Activated naive CD4-positive, alpha-beta T cell treated with anti-CD3 and anti-CD28 coated beads for 36 hours (primary cell): ENCODE data around the gene CNDP2. TPM values are rescaled to one million over a fixed set of nuclear protein-coding genes. Genes with fewer than 3 reads are reported as not detected.

Experiments used
- CTCF ChIA-PET: fragments of 350-600 bp; sonication (Branson Sonifier 250); formaldehyde crosslinking; loops from one replicate; lab custom pipeline; 2021; ENCODE audit warnings: antibody characterized with exemption; lab: Charles Lee
- DNase-seq: peaks from one replicate; pipeline ENCODE4 v3.0.0-alpha.2; 2020
- H3K27ac Mint-ChIP-seq: one replicate; pipeline ENCODE4 v1.8.0; 2021; ENCODE audit warnings: mild to moderate bottlenecking, mixed read lengths
- H3K27me3 Mint-ChIP-seq: one replicate; pipeline ENCODE4 v1.8.0; 2021; ENCODE audit warnings: low read depth, mixed read lengths
- H3K36me3 Mint-ChIP-seq: one replicate; pipeline ENCODE4 v1.8.0; 2021; ENCODE audit warnings: low read depth, mixed read lengths
- H3K4me1 Mint-ChIP-seq: one replicate; pipeline ENCODE4 v1.8.0; 2021; ENCODE audit warnings: low read depth, mixed read lengths
- H3K4me3 Mint-ChIP-seq: one replicate; pipeline ENCODE4 v1.8.0; 2021; ENCODE audit warnings: mild to moderate bottlenecking, moderate library complexity, mixed read lengths
- H3K9me3 Mint-ChIP-seq: one replicate; pipeline ENCODE4 v1.8.0; 2021; ENCODE audit warnings: mixed read lengths
- intact Hi-C: fragments of 100-400 bp; cut with micrococcal nuclease; formaldehyde crosslinking; loops from one replicate; pipeline ENCODE4 v1.15.1; 2023
- total RNA-seq, 2 experiments: library from RNA; stranded (reverse); gene quantifications; one replicate each; pipeline ENCODE4 v1.2.3, GENCODE V29; 2021

CNDP2 gene
- total RNA-seq, 2 experiments from 2014 or later, result 101 to 107 TPM

GRCh38 chr18:74507097-74507881, 11.1 kb downstream of the CNDP2 start:
- CTCF ChIA-PET, result interaction anchor here (1.1 kb wide), 1 partner anchor 9 kb away, joined by 3 read pairs; no protein-coding TSS in a partner anchor
- Mint-ChIP-seq H3K36me3 (peaks cover 43% of the 10 kb centered on the region), H3K27ac (no peak overlapping the region), H3K9me3 (no peaks in the 10 kb centered on the region), H3K27me3 (no peaks in the 10 kb centered on the region), H3K4me3 (no peak overlapping the region), H3K4me1 (no peaks in the 10 kb centered on the region)
- DNase-seq, result no peak
- intact Hi-C loops, result no loop called here

GRCh38 chr18:74507927-74508326, 11.8 kb downstream of the CNDP2 start:
- CTCF ChIA-PET, result interaction anchor here (1.1 kb wide), 1 partner anchor 10 kb away, joined by 3 read pairs; no protein-coding TSS in a partner anchor

DNA sequence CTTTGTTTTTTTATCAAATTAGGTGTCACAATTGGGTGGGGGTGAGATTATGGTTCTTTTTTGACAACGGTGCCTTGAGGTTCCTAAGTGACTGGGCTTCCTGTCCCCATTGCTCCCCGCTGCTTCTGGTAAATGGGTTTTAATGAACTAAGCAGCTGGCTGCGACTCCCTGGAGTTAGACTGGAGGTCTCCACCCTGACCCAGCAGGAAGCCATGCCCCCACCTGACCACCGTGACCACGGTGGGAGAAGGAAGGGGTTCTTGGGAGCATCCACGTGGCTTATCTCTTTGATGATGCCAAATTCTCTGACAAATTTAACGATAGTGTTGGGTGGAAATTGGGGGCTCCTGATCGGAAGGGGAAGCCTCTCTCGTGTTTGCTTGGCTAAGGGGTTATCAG, 12.2 kb downstream of the CNDP2 start:
- CTCF ChIA-PET, result interaction anchor here (1.1 kb wide), 1 partner anchor 10 kb away, joined by 3 read pairs; no protein-coding TSS in a partner anchor

More at GRCh38 chr18:74507927-74508326, 11.8 kb downstream of the CNDP2 start:
- H3K36me3 Mint-ChIP-seq, result peaks cover 44% of the 10 kb centered on the region
- no peaks in the 10 kb centered on the region for H3K4me1 Mint-ChIP-seq
- no peaks in the 10 kb centered on the region for H3K9me3 Mint-ChIP-seq
- intact Hi-C loops, result no loop called here
- DNase-seq, result no peak
- H3K4me3 Mint-ChIP-seq, result no peak overlapping the region
- H3K27ac Mint-ChIP-seq, result no peak overlapping the region
- no peaks in the 10 kb centered on the region for H3K27me3 Mint-ChIP-seq

GRCh38 chr18:74508821-74509225, 12.7 kb downstream of the CNDP2 start:
- no peak overlapping the region for H3K27ac Mint-ChIP-seq
- H3K9me3 Mint-ChIP-seq, result no peaks in the 10 kb centered on the region
- no peak for DNase-seq
- intact Hi-C loops, result no loop called here
- H3K4me1 Mint-ChIP-seq, result no peaks in the 10 kb centered on the region
- CTCF ChIA-PET, result no interaction called here
- H3K27me3 Mint-ChIP-seq, result no peaks in the 10 kb centered on the region
- peaks cover 41% of the 10 kb centered on the region for H3K36me3 Mint-ChIP-seq
- H3K4me3 Mint-ChIP-seq, result no peak overlapping the region

More for the DNA sequence above, 12.2 kb downstream of the CNDP2 start:
- Mint-ChIP-seq H3K27me3 (no peaks in the 10 kb centered on the region), H3K27ac (no peak overlapping the region), H3K4me1 (no peaks in the 10 kb centered on the region), H3K4me3 (no peak overlapping the region), H3K36me3 (peaks cover 41% of the 10 kb centered on the region), H3K9me3 (no peaks in the 10 kb centered on the region)
- intact Hi-C loops, result no loop called here
- DNase-seq, result no peak

- no peak overlapping the region for H3K27ac Mint-ChIP-seq
- peak; percentile 1 for DNase-seq
- H3K36me3 Mint-ChIP-seq, result peaks cover 46% of the 10 kb centered on the region
- H3K27me3 Mint-ChIP-seq, result no peaks in the 10 kb centered on the region
- H3K9me3 Mint-ChIP-seq, result no peaks in the 10 kb centered on the region
- intact Hi-C loops, result no loop called here
- no peaks in the 10 kb centered on the region for H3K4me1 Mint-ChIP-seq
- CTCF ChIA-PET, result no interaction called here
- H3K4me3 Mint-ChIP-seq, result no peak overlapping the region
These were observed 13.9 kb downstream of the CNDP2 start for GRCh38 chr18:74509856-74510769.

GRCh38 chr18:74510770-74511095, 14.6 kb downstream of the CNDP2 start:
- H3K9me3 Mint-ChIP-seq, result no peaks in the 10 kb centered on the region
- no peak overlapping the region for H3K4me3 Mint-ChIP-seq
- no peaks in the 10 kb centered on the region for H3K4me1 Mint-ChIP-seq
- peaks cover 44% of the 10 kb centered on the region for H3K36me3 Mint-ChIP-seq
- H3K27me3 Mint-ChIP-seq, result no peaks in the 10 kb centered on the region
- no peak overlapping the region for H3K27ac Mint-ChIP-seq
- CTCF ChIA-PET, result no interaction called here
- DNase-seq, result no peak
- intact Hi-C loops, result no loop called here

- Mint-ChIP-seq H3K4me3 (no peak overlapping the region), H3K27ac (no peak overlapping the region), H3K4me1 (no peaks in the 10 kb centered on the region), H3K36me3 (peaks cover 43% of the 10 kb centered on the region), H3K9me3 (no peaks in the 10 kb centered on the region), H3K27me3 (no peaks in the 10 kb centered on the region)
- CTCF ChIA-PET, result interaction anchor here (0.6 to 2.4 kb wide), 3 partner anchors 40 to 50 kb away, joined by 3 to 12 read pairs (median 3); no protein-coding TSS in a partner anchor
- DNase-seq, result no peak
- intact Hi-C loops, result no loop called here
These were observed 15.7 kb downstream of the CNDP2 start for GRCh38 chr18:74511823-74512222.

- Mint-ChIP-seq H3K36me3 (peaks cover 39% of the 10 kb centered on the region), H3K4me1 (no peaks in the 10 kb centered on the region), H3K27ac (no peak overlapping the region), H3K9me3 (no peaks in the 10 kb centered on the region), H3K4me3 (no peak overlapping the region), H3K27me3 (no peaks in the 10 kb centered on the region)
- intact Hi-C loops, result no loop called here
- CTCF ChIA-PET, result interaction anchor here (0.9 to 2.4 kb wide), 2 partner anchors 39 to 49 kb away, joined by 3 to 12 read pairs; no protein-coding TSS in a partner anchor
- DNase-seq, result no peak
These were observed 16.3 kb downstream of the CNDP2 start for GRCh38 chr18:74512321-74513053.

GRCh38 chr18:74513149-74513882, 17.2 kb downstream of the CNDP2 start:
- no peak overlapping the region for H3K27ac Mint-ChIP-seq
- no peak overlapping the region for H3K4me3 Mint-ChIP-seq
- no peaks in the 10 kb centered on the region for H3K4me1 Mint-ChIP-seq
- H3K27me3 Mint-ChIP-seq, result no peaks in the 10 kb centered on the region
- intact Hi-C loops, result no loop called here
- no peak for DNase-seq
- CTCF ChIA-PET, result interaction anchor here (2.4 kb wide), 1 partner anchor 39 kb away, joined by 12 read pairs; no protein-coding TSS in a partner anchor
- no peaks in the 10 kb centered on the region for H3K9me3 Mint-ChIP-seq
- H3K36me3 Mint-ChIP-seq, result peaks cover 38% of the 10 kb centered on the region

- H3K4me3 Mint-ChIP-seq, result no peak overlapping the region
- peaks cover 38% of the 10 kb centered on the region for H3K36me3 Mint-ChIP-seq
- intact Hi-C loops, result no loop called here
- DNase-seq, result no peak
- no peaks in the 10 kb centered on the region for H3K9me3 Mint-ChIP-seq
- no peak overlapping the region for H3K27ac Mint-ChIP-seq
- H3K4me1 Mint-ChIP-seq, result no peaks in the 10 kb centered on the region
- CTCF ChIA-PET, result no interaction called here
- H3K27me3 Mint-ChIP-seq, result no peaks in the 10 kb centered on the region
These were observed 17.7 kb downstream of the CNDP2 start for GRCh38 chr18:74513883-74514205.

- intact Hi-C loops, result no loop called here
- H3K27me3 Mint-ChIP-seq, result no peaks in the 10 kb centered on the region
- H3K4me1 Mint-ChIP-seq, result no peaks in the 10 kb centered on the region
- no peak for DNase-seq
- peaks cover 42% of the 10 kb centered on the region for H3K36me3 Mint-ChIP-seq
- H3K4me3 Mint-ChIP-seq, result no peak overlapping the region
- CTCF ChIA-PET, result interaction anchor here (1.0 kb wide), 1 partner anchor 37 kb away, joined by 4 read pairs; no protein-coding TSS in a partner anchor
- H3K27ac Mint-ChIP-seq, result peak overlapping the region; percentile 53
- H3K9me3 Mint-ChIP-seq, result no peaks in the 10 kb centered on the region
These were observed 18.8 kb downstream of the CNDP2 start for GRCh38 chr18:74514860-74515495.
